Stimulated activated CD8-positive, alpha-beta memory T cell treated with anti-CD3 and anti-CD28 coated beads, Interleukin-4, amount 100 ng/mL, for 24 hours (primary cell): ENCODE results near the gene TCP1.
"Not testable (repeated sequence)": the region's sequence is repeated elsewhere in the genome, so short reads cannot be mapped to it uniquely, and the experiment has no call there.

Experiments used
- DNase-seq: peaks from one replicate; pipeline ENCODE4 v3.0.0-alpha.2; 2020; ENCODE audit warnings: low read depth

Gene TCP1

DNA sequence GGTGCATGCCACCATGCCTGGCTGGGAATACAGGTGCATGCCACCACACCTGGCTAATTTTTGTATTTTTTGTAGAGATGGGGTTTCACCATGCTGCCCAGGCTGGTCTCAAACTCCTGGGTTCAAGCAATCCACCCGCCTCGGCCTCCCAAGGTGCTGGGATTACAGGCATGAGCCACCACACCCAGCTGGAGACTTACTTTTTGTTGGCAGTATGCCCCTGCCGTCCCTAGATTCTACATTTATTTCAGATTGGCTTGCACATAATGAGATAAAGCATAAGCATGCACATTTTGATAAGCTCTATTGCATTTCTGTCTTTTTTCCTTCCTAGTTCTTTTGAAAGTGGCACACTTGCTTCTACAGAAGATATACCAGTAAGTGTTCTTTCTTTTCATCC is 27.4 kb upstream of the TCP1 start:
- not testable (repeated sequence) for DNase-seq

DNA sequence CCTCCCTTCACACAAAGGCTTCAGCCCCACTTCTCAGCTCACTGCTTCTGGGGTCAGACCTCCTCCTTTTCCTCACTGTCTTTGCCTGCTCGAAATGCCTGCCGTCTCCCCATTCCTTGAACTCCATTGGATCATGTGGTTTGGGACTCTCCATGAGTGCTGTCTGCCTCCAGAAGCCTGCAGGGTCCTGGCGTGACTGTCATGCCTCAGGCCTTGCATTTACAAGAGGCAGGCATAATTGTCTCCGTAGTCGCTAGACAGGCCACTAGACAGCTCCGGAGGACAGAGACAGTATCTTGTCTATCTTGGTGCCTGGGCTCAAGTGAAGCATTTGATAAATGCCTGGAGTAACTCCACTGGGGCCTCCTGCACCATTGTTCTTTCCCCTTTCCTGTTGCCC is 26.0 kb upstream of the TCP1 start:
- no peak for DNase-seq

DNA sequence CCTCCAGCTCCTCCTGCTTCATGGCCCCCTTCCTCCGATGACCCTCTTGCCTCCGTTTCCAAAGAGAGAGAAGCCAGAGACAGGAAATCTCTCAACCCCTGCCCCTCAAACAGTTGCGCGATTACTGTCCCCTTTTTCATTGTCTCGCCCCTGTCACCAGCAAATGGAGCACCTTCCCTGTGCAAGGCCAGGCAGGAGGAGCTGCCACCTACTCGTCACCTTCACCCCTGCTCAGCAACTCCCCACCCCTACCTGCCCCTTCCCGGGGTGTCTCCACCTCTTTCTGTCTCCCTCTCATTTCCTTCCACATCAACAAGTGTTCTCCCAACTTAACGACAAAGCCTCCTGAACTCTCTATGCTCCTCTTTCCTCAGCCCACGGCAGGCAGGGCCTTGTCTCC is 24.4 kb upstream of the TCP1 start:
- no peak for DNase-seq

GRCh38 chr6:159809149-159809548 is 19.7 kb upstream of the TCP1 start:
- DNase-seq = no peak

DNA sequence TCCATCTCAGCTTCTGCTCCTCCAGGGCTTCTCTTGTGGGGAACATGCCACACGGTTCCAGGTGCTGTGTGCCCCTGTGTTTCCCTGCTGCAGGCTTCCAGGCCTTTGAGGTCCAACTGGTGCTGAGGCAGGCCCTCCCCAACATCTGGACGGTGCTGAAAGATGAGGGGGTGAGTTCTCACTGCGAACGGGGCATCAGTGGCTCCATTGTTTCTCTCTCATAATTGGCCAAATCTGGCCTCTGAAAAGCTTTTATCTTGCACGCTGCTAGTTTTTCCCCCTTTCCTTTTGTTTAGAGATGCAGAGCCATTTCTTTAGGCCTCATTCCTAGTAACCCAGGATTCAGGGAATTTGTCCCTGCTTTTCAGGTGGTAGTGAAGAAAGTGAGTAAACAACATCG is 19.2 kb upstream of the TCP1 start:
- DNase-seq = no peak

GRCh38 chr6:159807150-159807858 is 17.9 kb upstream of the TCP1 start:
- no peak for DNase-seq

GRCh38 chr6:159806021-159806458 is 16.6 kb upstream of the TCP1 start:
- DNase-seq = no peak

DNA sequence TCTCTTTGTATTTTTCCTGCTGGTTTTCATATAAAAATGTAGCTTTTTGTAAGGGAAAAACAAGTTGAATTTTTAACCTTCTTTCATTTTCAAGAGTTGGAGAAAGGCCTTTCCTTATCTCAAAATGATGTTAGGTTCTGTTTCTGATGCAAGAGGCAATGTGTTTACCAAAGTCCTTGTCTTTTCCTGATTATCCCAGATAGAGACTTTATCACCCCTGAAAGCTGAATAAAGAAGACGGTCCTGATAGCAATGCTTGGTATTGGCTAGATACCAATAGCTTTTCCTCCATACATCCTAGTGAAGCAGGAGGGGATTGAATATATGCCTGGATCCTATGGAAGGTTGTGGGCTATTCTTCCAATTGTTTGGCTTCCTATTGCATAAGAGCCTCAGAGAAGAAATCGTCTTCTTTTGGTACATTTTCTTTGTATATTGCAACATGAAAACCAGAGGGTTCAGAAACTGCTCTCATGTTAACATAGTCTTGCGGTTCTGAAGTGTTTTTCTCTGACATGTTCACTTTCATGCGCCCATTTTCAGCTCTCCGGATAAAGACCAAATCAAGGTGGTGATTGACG is 16.1 kb upstream of the TCP1 start:
- DNase-seq = no peak

- DNase-seq = no peak
Measured at GRCh38 chr6:159804504-159804903, 15.1 kb upstream of the TCP1 start.

- DNase-seq = no peak
Measured at GRCh38 chr6:159801935-159802334, 12.5 kb upstream of the TCP1 start.

DNA sequence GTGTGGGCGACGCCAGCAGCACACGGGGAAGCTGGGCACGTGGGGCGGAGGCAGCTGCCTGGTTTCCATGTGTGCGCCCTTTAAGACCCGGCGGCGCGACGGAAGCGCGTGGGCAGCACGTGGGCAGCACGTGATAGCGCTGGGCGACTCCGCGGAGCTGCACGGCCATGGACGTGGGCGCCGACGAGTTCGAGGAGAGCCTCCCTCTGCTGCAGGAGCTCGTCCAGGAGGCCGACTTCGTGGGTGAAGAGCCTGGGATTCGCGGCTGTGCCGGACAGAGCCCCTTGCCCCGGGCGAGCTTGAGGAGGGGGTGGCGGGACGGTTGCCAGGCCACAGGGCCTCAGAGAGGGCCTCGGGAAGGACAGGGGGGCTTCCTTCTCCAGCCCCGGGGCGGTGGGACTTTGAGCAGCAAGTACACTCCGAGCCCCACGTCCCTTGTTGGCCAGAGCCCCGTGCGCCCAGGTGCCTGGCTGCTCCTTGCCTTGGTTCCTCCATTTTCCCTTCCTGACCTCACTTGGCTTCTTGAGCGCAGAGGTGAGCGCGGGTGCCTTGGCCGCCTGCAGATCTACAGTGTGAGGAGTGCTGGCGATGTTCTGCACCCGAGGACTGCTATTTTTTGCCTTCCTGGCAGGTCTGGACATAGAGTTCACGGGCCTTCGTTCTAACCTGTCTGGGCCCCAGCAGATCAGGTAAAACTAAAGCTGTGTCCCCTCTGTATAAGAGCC is 10.9 kb upstream of the TCP1 start, which contains the start of gene PNLDC1:
Gene PNLDC1, plus strand, starts transcription at position 136 of the 725 bp plus-strand sequence. Its CDS starts 32 bp downstream, at position 168.
- no peak for DNase-seq

DNA sequence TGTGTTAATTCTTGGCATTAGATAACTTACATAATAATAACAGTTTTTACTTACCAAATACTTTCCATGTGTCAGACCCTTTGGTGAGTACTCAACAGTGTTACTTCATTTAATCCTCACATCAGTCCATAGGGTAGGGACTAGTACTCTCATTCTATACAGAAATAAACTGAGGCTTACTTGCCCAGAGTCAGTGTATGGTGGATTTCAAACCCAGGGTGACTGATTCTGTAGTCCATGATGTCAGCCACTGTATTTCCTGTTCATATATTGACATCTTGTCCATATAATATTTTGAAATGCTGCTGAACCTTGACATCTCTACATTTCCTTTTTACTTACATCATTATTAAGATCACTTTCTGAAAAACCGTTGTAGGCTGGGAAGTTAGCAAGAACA is 8.2 kb upstream of the TCP1 start:
- DNase-seq = no peak

GRCh38 chr6:159794976-159795375 is 5.6 kb upstream of the TCP1 start:
- not testable (repeated sequence) for DNase-seq

DNA sequence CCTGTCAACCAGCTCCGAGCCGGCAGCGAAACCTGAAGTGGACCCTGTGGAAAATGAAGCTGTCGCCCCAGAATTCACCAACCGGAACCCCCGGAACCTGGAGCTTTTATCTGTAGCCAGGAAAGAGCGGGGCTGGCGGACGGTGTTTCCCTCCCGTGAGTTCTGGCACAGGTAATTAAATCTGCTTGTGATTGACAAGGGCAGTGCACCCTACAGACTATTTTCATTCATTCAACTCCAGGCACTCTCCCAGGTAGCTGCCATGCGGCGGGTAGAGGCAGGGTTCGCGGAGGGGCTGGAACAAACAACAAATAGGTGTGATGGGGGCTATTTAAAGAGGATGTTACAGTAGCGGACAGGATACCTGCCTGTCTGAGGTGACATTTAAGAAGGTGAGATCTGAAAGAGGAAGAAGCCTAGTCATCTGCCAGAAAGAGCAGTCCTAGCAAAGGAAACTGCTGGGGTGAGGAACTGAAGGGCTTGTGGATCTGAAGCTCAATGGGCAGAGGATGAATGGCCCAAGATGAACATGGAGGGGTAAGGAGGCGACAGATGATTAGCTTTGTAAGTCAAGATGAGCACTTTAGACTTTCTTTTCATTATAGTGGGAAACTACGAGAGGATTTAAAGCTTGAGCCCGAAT is 1.7 kb upstream of the TCP1 start:
- no peak for DNase-seq

GRCh38 chr6:159790149-159790955 is 950 bp upstream of the TCP1 start, which contains the start of gene MRPL18:
MRPL18 (plus strand) TSS chr6:159790467; CDS start chr6:159790588, 121 bp downstream.
- DNase-seq = peak; percentile 83

DNA sequence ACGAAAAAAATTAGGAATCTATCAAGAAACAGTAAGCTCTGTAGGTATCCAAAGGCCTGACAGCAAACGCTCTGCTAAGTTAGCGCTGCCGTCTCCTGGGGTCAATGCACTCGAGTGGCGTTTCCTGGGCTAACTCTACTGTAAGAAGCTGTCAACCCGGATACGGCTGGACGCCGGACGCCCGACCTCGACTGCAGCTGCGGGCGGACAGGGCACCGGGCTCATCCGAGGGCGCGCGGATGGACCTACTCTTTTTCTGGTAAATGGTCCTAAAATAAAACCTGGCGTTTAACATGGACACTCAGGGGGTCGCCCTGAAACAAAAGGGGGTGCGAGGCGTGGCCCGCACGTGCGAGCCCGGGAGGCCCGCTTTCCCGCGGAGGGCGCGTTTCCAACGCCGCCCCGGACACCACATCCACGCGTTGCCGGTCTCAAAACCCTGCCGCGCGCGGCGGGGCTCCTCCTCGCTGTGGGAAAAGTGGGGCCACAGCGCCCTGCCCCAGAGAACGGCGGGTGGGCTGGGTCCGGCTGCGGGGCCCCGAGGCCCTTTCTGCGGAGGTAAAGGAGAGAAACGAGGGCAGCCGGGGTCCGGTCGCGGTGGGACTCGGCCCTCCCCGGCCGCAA is 537 bp downstream of the TCP1 start:
- peak; percentile 19 for DNase-seq

GRCh38 chr6:159788276-159788675 is 1.1 kb downstream of the TCP1 start:
- DNase-seq = no peak

GRCh38 chr6:159778542-159779103 is 10.8 kb downstream of the TCP1 start:
- DNase-seq = no peak

DNA sequence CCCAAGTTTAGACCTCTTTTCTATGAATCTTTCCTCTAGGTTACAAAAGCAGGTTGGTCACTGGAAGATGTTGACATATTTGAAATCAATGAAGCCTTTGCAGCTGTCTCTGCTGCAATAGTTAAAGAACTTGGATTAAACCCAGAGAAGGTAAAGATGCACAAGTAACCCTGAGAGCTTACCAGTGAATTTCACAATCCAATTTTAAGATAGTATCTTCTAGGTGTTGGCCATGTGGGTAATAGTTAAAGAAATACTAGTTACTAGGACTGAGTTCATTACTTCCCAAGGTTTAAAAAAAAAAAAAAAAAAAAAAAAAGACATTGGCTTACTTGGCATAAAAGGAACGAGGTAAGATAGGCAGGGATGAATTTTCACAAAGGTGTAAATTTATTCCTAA is 11.3 kb downstream of the TCP1 start:
- no peak for DNase-seq

DNA sequence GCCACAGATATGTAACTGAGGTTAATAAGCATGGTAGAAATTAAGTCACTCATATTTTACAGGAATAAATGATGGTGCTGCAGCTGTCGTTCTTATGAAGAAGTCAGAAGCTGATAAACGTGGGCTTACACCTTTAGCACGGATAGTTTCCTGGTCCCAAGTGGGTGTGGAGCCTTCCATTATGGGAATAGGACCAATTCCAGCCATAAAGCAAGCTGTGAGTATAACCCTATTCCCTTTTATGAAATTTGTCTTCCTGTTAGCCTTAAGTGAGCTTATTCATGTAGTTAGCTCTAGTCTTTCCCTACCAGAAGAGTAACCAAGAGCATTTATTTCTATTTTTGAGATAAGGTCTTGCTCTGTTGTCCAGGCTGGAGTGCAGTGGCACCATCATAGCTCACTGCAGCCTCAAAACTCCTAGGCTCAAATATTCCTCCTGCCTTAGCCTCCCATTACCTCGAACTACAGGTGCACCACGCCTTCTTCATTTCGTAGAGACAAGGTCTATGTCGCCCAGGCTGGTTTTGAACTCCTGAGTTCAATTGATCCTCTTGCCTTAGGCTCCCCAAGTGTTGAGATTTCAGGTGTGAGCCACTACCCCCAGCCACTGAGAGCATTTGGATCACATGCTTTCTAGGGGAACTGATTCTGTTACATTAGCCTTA is 12.0 kb downstream of the TCP1 start:
- DNase-seq = no peak
